ENCODE results near the gene PLXNC1. TPM values are rescaled to one million over a fixed set of nuclear protein-coding genes. Genes with fewer than 3 reads are reported as not detected.
"Not testable (repeated sequence)": the region's sequence is repeated elsewhere in the genome, so short reads cannot be mapped to it uniquely, and the experiment has no call there.

PLXNC1 gene
- total RNA-seq, 1 donor from 2014 or later = 4.4 TPM

- intact Hi-C loops (cut with DNase I) = no loop called here
- no peak for DNase-seq (ENCODE audit: low spot score)
These were observed 157.0 kb downstream of the PLXNC1 start for GRCh38 chr12:94305130-94305957.

GRCh38 chr12:94308612-94309011 is 160.2 kb downstream of the PLXNC1 start:
- no peak for DNase-seq (ENCODE audit: low spot score)

GRCh38 chr12:94309373-94309772 is 161.0 kb downstream of the PLXNC1 start:
- DNase-seq (ENCODE audit: low spot score) = no peak
- intact Hi-C loops (cut with DNase I) = no loop called here

More at GRCh38 chr12:94308612-94309011, 160.2 kb downstream of the PLXNC1 start:
- intact Hi-C loops (cut with DNase I) = no loop called here

GRCh38 chr12:94312378-94312777 is 164.0 kb downstream of the PLXNC1 start:
- no peak for DNase-seq (ENCODE audit: low spot score)
- intact Hi-C loops (cut with DNase I) = no loop called here

- DNase-seq (ENCODE audit: low spot score); intact Hi-C loops (cut with DNase I): not testable (repeated sequence)
These were observed 168.2 kb downstream of the PLXNC1 start for GRCh38 chr12:94316600-94316999.

GRCh38 chr12:94318181-94318580 is 169.8 kb downstream of the PLXNC1 start:
- DNase-seq (ENCODE audit: low spot score) = no peak
- intact Hi-C loops (cut with DNase I) = no loop called here

GRCh38 chr12:94320109-94320508 is 171.7 kb downstream of the PLXNC1 start:
- DNase-seq (ENCODE audit: low spot score) = no peak
- intact Hi-C loops (cut with DNase I) = no loop called here

GRCh38 chr12:94322346-94322745 is 174.0 kb downstream of the PLXNC1 start:
- intact Hi-C loops (cut with DNase I) = no loop called here
- no peak for DNase-seq (ENCODE audit: low spot score)

- DNase-seq (ENCODE audit: low spot score) = no peak
- intact Hi-C loops (cut with DNase I) = no loop called here
These were observed 177.9 kb downstream of the PLXNC1 start for GRCh38 chr12:94326234-94326633.

- no peak for DNase-seq (ENCODE audit: low spot score)
- intact Hi-C loops (cut with DNase I) = no loop called here
These were observed 178.3 kb downstream of the PLXNC1 start for GRCh38 chr12:94326727-94327126.

- intact Hi-C loops (cut with DNase I) = no loop called here
- DNase-seq (ENCODE audit: low spot score) = no peak
These were observed 179.4 kb downstream of the PLXNC1 start for GRCh38 chr12:94327809-94328208.

GRCh38 chr12:94329366-94329765 is 181.0 kb downstream of the PLXNC1 start:
- DNase-seq (ENCODE audit: low spot score) = no peak
- intact Hi-C loops (cut with DNase I) = no loop called here

GRCh38 chr12:94333396-94333795 is 185.0 kb downstream of the PLXNC1 start:
- no peak for DNase-seq (ENCODE audit: low spot score)
- intact Hi-C loops (cut with DNase I) = no loop called here

- no peak for DNase-seq (ENCODE audit: low spot score)
- intact Hi-C loops (cut with DNase I) = no loop called here
These were observed 188.0 kb downstream of the PLXNC1 start for GRCh38 chr12:94336211-94336925.

- intact Hi-C loops (cut with DNase I) = no loop called here
- no peak for DNase-seq (ENCODE audit: low spot score)
These were observed 189.8 kb downstream of the PLXNC1 start for GRCh38 chr12:94338006-94338794.

- DNase-seq (ENCODE audit: low spot score) = no peak
- intact Hi-C loops (cut with DNase I) = no loop called here
These were observed 192.2 kb downstream of the PLXNC1 start for GRCh38 chr12:94340573-94340972.

- no peak for DNase-seq (ENCODE audit: low spot score)
- intact Hi-C loops (cut with DNase I) = no loop called here
These were observed 204.8 kb downstream of the PLXNC1 start for GRCh38 chr12:94353130-94353529.

Data from cardiac septum (tissue), 1 donor.